Dendritic cell treated with granulocyte-macrophage colony-stimulating factor and Interleukin-4, amounts not matched to agents 40 ng/mL and 50 ng/mL, for 4 days (primary cell): ENCODE measurements around the gene TFB2M.

Experiments
- H3K27ac Mint-ChIP-seq: one replicate; pipeline ENCODE4 v1.8.0; 2022; ENCODE audit warnings: mild to moderate bottlenecking, mixed read lengths
- H3K27me3 Mint-ChIP-seq: one replicate; pipeline ENCODE4 v1.8.0; 2022; ENCODE audit warnings: mild to moderate bottlenecking, mixed read lengths
- H3K36me3 Mint-ChIP-seq: one replicate; pipeline ENCODE4 v1.8.0; 2022; ENCODE audit warnings: low read depth, mixed read lengths
- H3K4me1 Mint-ChIP-seq: one replicate; pipeline ENCODE4 v1.8.0; 2022; ENCODE audit warnings: low read depth, mixed read lengths
- H3K4me3 Mint-ChIP-seq: one replicate; pipeline ENCODE4 v1.8.0; 2022; ENCODE audit warnings: mild to moderate bottlenecking, moderate library complexity, mixed read lengths
- H3K9me3 Mint-ChIP-seq: one replicate; pipeline ENCODE4 v1.8.0; 2022; ENCODE audit warnings: mixed read lengths
- intact Hi-C: fragments of 100-400 bp; cut with micrococcal nuclease; formaldehyde crosslinking; loops from one replicate; pipeline ENCODE4 v1.15.0; 2022

TFB2M gene

GRCh38 chr1:246508897-246509688 is 57.0 kb downstream of the TFB2M start:
- H3K27me3 Mint-ChIP-seq: peaks cover 9% of the 10 kb centered on the region
- H3K27ac Mint-ChIP-seq: no peak overlapping the region
- peaks cover 18% of the 10 kb centered on the region for H3K9me3 Mint-ChIP-seq
- H3K36me3 Mint-ChIP-seq: peaks cover 6% of the 10 kb centered on the region
- no peak overlapping the region for H3K4me3 Mint-ChIP-seq
- intact Hi-C loops: no loop called here
- H3K4me1 Mint-ChIP-seq: peaks cover 19% of the 10 kb centered on the region

GRCh38 chr1:246506674-246507481 is 59.2 kb downstream of the TFB2M start, which contains the start of gene SMYD3:
Gene SMYD3 (minus strand): TSS chr1:246507279.
- peak within 1 kb of the TSS; percentile 72 for H3K27ac Mint-ChIP-seq
- H3K9me3 Mint-ChIP-seq: no peaks in the 10 kb centered on the region
- peaks cover 6% of the 10 kb centered on the region for H3K36me3 Mint-ChIP-seq
- H3K4me1 Mint-ChIP-seq: peaks cover 21% of the 10 kb centered on the region
- H3K4me3 Mint-ChIP-seq: peak within 1 kb of the TSS; percentile 85
- intact Hi-C loops: no loop called here
- H3K27me3 Mint-ChIP-seq: peaks cover 9% of the 10 kb centered on the region

- peaks cover 6% of the 10 kb centered on the region for H3K36me3 Mint-ChIP-seq
- H3K4me3 Mint-ChIP-seq: peak overlapping the region; percentile 85
- H3K4me1 Mint-ChIP-seq: peaks cover 24% of the 10 kb centered on the region
- no peaks in the 10 kb centered on the region for H3K9me3 Mint-ChIP-seq
- intact Hi-C loops: no loop called here
- H3K27ac Mint-ChIP-seq: peak overlapping the region; percentile 72
- H3K27me3 Mint-ChIP-seq: peaks cover 9% of the 10 kb centered on the region
These were observed 59.7 kb downstream of the TFB2M start for GRCh38 chr1:246506367-246506673.

GRCh38 chr1:246503341-246503740 is 62.7 kb downstream of the TFB2M start:
- no peak overlapping the region for H3K4me3 Mint-ChIP-seq
- H3K4me1 Mint-ChIP-seq: peaks cover 30% of the 10 kb centered on the region
- H3K27me3 Mint-ChIP-seq: peaks cover 9% of the 10 kb centered on the region
- H3K9me3 Mint-ChIP-seq: no peaks in the 10 kb centered on the region
- H3K27ac Mint-ChIP-seq: no peak overlapping the region
- peaks cover 6% of the 10 kb centered on the region for H3K36me3 Mint-ChIP-seq
- intact Hi-C loops: no loop called here

GRCh38 chr1:246497331-246497915 is 68.6 kb downstream of the TFB2M start:
- peaks cover 11% of the 10 kb centered on the region for H3K4me1 Mint-ChIP-seq
- no peak overlapping the region for H3K27ac Mint-ChIP-seq
- intact Hi-C loops: loop anchor here (1.0 kb wide), 2 partner anchors 202 to 257 kb away; no protein-coding TSS in a partner anchor
- H3K4me3 Mint-ChIP-seq: no peak overlapping the region
- H3K27me3 Mint-ChIP-seq: no peaks in the 10 kb centered on the region
- H3K9me3 Mint-ChIP-seq: no peaks in the 10 kb centered on the region
- no peaks in the 10 kb centered on the region for H3K36me3 Mint-ChIP-seq

GRCh38 chr1:246492611-246493245 is 73.3 kb downstream of the TFB2M start:
- Mint-ChIP-seq H3K4me3 (no peak overlapping the region), H3K27me3 (no peaks in the 10 kb centered on the region), H3K27ac (no peak overlapping the region), H3K9me3 (no peaks in the 10 kb centered on the region), H3K4me1 (no peaks in the 10 kb centered on the region), H3K36me3 (no peaks in the 10 kb centered on the region)
- intact Hi-C loops: loop anchor here (1.0 kb wide), 1 partner anchor 480 kb away; no protein-coding TSS in a partner anchor

- Mint-ChIP-seq H3K4me1 (no peaks in the 10 kb centered on the region), H3K36me3 (no peaks in the 10 kb centered on the region), H3K4me3 (no peak overlapping the region), H3K27ac (no peak overlapping the region), H3K9me3 (no peaks in the 10 kb centered on the region), H3K27me3 (no peaks in the 10 kb centered on the region)
- intact Hi-C loops: loop anchor here (1.0 kb wide), 1 partner anchor 479 kb away; no protein-coding TSS in a partner anchor
These were observed 74.5 kb downstream of the TFB2M start for GRCh38 chr1:246491551-246492053.
